Measurements from ENCODE around the gene RPL28.

The RPL28 gene

DNA sequence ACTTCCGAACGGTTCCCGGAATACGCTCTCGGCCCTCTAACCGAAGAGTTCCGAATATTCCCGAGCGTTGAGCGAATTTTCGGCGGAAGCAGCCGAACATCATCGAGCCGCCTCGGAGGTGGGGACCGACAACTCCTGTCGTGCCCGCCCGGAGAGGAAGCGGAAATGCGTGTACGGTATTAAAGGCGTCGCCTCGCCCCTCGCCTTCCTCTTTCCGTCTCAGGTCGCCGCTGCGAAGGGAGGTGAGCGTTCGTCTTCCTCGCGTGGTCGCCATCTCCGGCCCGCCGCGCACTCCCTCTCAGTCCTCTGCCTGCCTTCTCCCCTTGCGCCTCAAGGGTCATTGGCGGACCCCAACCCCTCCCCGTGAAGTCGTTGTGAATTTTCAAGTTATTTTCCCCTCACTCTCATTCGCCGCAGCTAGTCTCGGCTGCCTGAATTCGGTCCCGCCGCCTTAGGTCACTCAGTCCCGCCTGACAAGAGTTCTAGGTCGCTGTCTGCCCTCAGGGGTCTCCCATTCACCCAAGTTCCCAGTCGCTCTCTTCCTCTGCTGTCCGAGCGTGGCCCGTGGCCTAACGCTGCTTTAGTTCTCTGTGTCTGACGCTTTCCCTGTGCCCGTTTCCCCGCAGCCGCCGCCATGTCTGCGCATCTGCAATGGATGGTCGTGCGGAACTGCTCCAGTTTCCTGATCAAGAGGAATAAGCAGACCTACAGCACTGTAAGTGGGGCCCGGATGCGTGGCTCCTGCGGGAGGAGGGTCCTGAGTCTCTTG is at the start of gene RPL28:
RPL28 (plus strand) TSS at position 209 of the 769 bp plus-strand sequence; CDS start at position 635, 426 bp downstream.
- DNase-seq (ENCODE audit: low read depth in 2 of 3, low spot score in 2 of 3): peak; percentile 88 to 98 (median 95)

DNA sequence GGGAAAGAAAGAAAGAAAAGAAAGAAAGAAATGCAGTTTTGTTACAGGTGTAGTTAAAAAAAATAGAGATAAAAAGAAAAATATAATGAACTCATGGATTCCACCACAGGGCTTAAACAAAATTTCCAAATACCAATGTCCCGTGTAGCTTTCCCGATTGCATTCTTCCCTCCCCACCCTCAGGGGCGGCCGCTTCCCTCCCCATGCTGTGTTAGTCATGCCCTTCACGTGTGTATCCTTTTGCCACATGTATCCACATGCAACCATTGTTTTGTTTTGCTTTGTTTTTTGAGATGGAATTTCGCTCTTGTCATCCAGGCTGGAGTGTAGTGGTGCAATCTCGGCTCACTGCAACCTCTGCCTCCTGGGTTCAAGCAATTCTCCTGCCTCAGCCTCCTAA is 49.6 kb upstream of the RPL28 start:
- DNase-seq (ENCODE audit: low read depth in 2 of 3, low spot score in 2 of 3): no peak

GRCh38 chr19:55339105-55339888 is 46.4 kb upstream of the RPL28 start, which contains the start of gene KMT5C:
TSS of gene KMT5C (plus strand) at chr19:55339876. CDS start at chr19:55341937, 2,061 bp downstream.
- DNase-seq (ENCODE audit: low read depth in 2 of 3, low spot score in 2 of 3): peak; percentile 99 to 100 (median 100)

DNA sequence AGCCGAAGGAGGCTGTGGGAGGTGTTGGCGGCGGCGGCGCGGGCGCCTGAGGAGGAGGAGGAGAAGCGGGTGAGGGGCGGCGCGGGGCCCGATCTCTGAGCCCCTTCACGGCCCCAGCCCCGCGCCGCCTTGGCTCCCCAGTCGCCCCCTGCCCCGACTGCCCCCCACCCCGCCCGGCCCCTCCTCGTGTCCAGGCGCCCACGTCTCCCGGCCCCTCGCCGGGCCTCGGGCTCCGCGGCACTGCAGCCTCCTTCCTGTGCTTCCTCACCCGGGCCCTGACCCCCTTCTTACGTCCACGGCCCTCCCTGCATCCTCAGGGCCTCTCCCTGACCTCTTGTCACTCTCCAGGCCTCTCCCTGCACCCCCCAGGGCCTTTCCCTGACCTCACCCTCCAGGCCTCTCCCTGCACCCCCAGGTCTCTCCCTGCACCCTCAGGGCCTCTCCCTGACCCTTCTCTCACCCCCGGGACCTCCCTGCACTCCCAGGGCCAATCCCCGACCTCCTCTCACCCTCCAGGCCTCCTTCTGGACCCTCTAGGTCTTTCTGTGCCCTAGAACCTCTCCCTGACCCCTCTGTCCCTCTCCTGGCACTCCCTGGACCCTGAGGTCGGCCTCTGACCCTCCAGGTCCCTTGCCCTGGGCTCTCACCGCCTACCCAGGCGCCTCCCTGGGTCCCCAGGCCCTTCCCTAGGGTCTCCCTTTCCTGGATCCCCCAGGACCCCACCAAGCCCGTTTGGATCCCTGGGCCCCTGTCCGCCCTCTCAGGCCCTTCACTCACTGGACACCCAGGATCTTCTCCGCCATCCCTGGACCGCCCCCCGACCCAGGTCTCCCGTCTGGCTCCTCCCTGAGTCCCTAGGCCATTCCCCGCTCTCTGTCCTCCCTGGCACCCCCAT is 45.6 kb upstream of the RPL28 start:
- peak in 1 of 3 experiments; percentile 30 for DNase-seq (ENCODE audit: low read depth in 2 of 3, low spot score in 2 of 3)

DNA sequence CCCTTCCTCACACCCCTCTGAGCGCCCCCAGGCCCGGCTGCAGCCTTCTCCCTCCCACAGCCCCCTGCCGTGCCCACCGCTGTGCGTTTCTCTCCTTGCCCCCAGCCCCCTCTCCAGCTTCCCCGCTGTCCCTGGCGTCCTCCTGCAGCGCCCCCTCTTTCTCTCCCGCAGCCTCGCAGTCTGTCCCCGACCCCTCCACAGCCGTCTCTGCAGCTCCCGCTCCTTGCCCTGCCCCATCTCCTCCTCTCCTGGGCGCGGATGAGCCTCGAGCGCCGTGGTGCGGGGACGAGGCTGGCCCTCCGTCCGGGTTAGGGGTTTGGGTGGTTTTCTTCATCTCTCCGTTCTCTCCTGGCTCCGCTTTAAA is 45.0 kb upstream of the RPL28 start:
- peak in 1 of 3 experiments; percentile 17 for DNase-seq (ENCODE audit: low read depth in 2 of 3, low spot score in 2 of 3)

GRCh38 chr19:55341171-55341588 is 44.6 kb upstream of the RPL28 start:
- DNase-seq (ENCODE audit: low read depth in 2 of 3, low spot score in 2 of 3): peak; percentile 32 to 48 (median 38)

GRCh38 chr19:55341595-55342531 is 43.9 kb upstream of the RPL28 start:
- DNase-seq (ENCODE audit: low read depth in 2 of 3, low spot score in 2 of 3): no peak

GRCh38 chr19:55344444-55344843 is 41.3 kb upstream of the RPL28 start:
- DNase-seq (ENCODE audit: low read depth in 2 of 3, low spot score in 2 of 3): no peak

DNA sequence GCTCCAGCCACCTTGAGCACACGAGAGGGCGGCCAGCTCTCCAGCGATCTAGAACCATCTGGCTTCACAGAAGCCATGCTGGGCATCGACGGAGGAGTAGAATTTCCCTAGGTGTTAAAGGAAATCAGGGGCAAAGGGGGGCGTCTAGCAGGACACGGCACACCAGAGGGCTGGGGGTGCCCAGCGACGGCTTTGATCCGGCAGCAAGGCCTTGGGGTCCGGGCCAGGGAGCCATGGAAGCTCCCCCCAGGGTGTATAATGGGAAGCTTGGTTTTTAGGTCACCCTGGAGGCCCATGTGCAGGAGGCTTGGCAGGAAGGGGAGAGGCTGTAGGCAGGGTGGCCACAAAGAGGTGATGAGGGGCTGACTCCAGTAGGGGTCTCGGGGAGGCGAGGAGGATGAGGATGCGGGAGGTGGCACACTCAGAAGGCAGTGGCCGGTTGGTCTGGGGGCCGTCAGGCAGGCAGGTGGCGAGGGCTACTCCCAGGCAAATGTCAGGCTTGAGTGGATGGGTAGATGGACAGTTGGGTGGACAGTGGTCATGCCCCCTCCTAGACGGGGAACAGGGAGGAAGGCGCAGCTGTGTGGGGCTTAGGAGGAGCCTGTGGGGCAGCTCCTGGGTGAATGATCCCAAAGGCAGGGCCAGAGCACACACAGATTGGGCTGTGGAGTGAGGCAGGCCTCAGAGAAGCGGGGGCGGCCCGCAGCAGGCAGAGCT is 40.5 kb upstream of the RPL28 start:
- no peak for DNase-seq (ENCODE audit: low read depth in 2 of 3, low spot score in 2 of 3)

DNA sequence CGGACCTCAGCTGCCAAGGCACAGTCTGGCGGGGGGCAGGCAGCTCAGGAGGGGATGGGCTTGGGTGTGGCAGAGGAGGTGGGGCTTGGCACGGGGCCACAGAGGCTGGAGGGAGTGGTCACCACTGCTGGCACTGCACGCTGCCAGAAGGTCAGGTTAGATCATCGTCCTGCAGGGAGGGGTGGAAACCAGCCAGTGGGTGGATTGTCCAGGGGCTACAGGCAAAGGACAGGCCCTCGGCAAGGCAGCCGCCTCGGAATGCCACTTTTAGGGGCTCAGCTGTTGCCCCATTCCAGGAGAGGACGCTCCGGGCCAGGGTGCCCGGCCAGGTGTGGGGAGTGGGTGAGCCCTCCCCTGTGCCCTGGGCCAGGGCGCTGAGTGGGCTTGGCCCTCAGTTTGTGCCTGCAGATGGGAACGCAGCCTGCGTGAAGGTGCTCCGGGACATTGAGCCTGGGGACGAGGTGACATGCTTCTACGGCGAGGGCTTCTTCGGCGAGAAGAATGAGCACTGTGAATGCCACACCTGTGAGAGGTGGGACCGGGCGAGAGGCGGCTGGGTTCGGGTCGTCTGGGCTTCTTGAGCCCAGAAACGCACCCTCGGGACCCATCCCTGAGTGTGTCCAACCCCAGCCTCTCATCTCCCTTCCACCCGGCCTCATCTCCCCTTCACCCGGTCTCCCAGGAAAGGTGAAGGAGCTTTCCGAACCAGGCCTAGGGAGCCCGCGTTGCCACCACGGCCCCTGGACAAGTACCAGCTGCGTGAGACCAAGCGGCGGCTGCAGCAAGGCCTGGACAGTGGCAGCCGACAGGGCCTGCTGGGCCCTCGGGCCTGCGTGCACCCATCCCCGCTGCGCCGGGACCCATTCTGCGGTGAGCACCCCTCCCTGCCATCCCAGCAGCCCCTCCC is 39.7 kb upstream of the RPL28 start:
- DNase-seq (ENCODE audit: low read depth in 2 of 3, low spot score in 2 of 3): no peak

- DNase-seq (ENCODE audit: low read depth in 2 of 3, low spot score in 2 of 3): no peak
Measured at GRCh38 chr19:55346725-55347441, 38.8 kb upstream of the RPL28 start.

GRCh38 chr19:55347442-55348009 is 38.2 kb upstream of the RPL28 start:
- DNase-seq (ENCODE audit: low read depth in 2 of 3, low spot score in 2 of 3): no peak

GRCh38 chr19:55348317-55349034 is 37.3 kb upstream of the RPL28 start:
- no peak for DNase-seq (ENCODE audit: low read depth in 2 of 3, low spot score in 2 of 3)

- DNase-seq (ENCODE audit: low read depth in 2 of 3, low spot score in 2 of 3): no peak
Measured at GRCh38 chr19:55350620-55351315, 35.0 kb upstream of the RPL28 start.

DNA sequence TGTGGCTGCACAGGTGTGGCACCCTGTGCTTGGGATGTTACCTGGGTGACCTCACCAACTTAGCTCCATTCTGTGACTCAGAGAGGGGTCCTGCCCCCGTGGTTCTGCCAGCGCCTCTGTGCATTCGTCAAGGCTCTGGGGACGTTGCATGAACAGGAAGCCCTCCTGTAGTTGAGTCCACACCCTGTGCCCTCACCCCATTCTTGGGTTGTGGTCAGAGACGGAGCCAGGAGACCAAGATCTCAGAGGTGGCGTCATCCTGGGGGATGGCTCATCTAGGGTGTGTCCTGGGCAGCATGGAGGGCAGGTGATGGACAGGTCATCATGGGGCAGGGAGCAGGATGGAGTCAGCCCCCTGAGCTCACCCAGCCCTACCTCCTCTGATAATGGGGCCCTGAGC is 33.7 kb upstream of the RPL28 start:
- no peak for DNase-seq (ENCODE audit: low read depth in 2 of 3, low spot score in 2 of 3)

GRCh38 chr19:55352549-55353145 is 33.1 kb upstream of the RPL28 start:
- DNase-seq (ENCODE audit: low read depth in 2 of 3, low spot score in 2 of 3): no peak

Data from activated CD8-positive, alpha-beta memory T cell treated with anti-CD3 and anti-CD28 coated beads for 48 hours (primary cell).